ENCODE measurements around the gene DHX9. TPM values are rescaled to one million over a fixed set of nuclear protein-coding genes. Genes with fewer than 3 reads are reported as not detected.

The DHX9 gene
- total RNA-seq, 1 experiment from 2014 or later: 220 TPM

GRCh38 chr1:182930985-182931384 lies 91.8 kb downstream of the DHX9 start:
- ChIA-PET CTCF (no interaction called here), POLR2A (no interaction called here), RAD21 (ENCODE audit: low non-redundant PET in 1 of 2, low total read pairs in 2 of 2, uncharacterized antibody in 2 of 2, unreplicated experiment in 2 of 2) (no interaction called here)
- Histone ChIP-seq H3K4me3 (replicated peaks in 1 of 2; ENCODE audit: low read depth in 1 of 2, low read length in 2 of 2) (no peak overlapping the region), H3K36me3 (ENCODE audit: control insufficient read depth in 1 of 2, insufficient read depth in 2 of 2, low read length in 2 of 2) (no peaks in the 10 kb centered on the region), H3K4me1 (ENCODE audit: control insufficient read depth in 1 of 2, insufficient read depth in 2 of 2, low read length in 2 of 2) (no peaks in the 10 kb centered on the region), H3K9me2 (ENCODE audit: insufficient read depth) (no peaks in the 10 kb centered on the region), H3K27me3 (ENCODE audit: insufficient read depth, low read length) (no peaks in the 10 kb centered on the region), H3K4me2 (ENCODE audit: low read length) (no peak overlapping the region), H3K27ac (ENCODE audit: low read depth, low read length) (no peak overlapping the region), H3K9me3 (ENCODE audit: control insufficient read depth in 1 of 2, insufficient read depth in 1 of 2, low read depth in 1 of 2, low read length in 2 of 2) (0 out of 4 replicates have a peak, but pooled peaks cover 0 to 4% of the 10 kb centered on the region in 2 experiments), H4K20me1 (ENCODE audit: insufficient read depth) (no peaks in the 10 kb centered on the region), H3K79me2 (ENCODE audit: insufficient read depth, low read length) (no peaks in the 10 kb centered on the region), H3K9ac (ENCODE audit: low read length) (no peak overlapping the region), H2AFZ (ENCODE audit: low read depth, low read length, poor library complexity, severe bottlenecking) (no peak overlapping the region)
- TF ChIP-seq CTCF (IDR thresholded peaks at IDR 0.05 in 2 of 3, conservative IDR thresholded peaks at IDR 0.05 in 1 of 3; ENCODE audit: borderline replicate concordance in 1 of 3, insufficient read depth in 1 of 3, low read depth in 2 of 3, low read length in 2 of 3): no peak
- no peak for TF ChIP-seq CEBPB (IDR thresholded peaks at IDR 0.05; ENCODE audit: low read depth)
- no peak for TF ChIP-seq POLR2A (IDR thresholded peaks at IDR 0.05; ENCODE audit: borderline replicate concordance, extremely low read depth, insufficient read depth, insufficient read length)
- TF ChIP-seq YY1 (IDR thresholded peaks at IDR 0.05; ENCODE audit: extremely low read depth, insufficient replicate concordance, low read depth, low read length): no peak
- TF ChIP-seq EGR1 (IDR thresholded peaks at IDR 0.05; ENCODE audit: low read depth): no peak
- no peak for TF ChIP-seq EZH2 (IDR thresholded peaks at IDR 0.05)
- no TSS peak for BruUV-seq (replicated peaks)
- intact Hi-C loops (cut with micrococcal nuclease): no loop called here
- ATAC-seq: no peak
- no peak for DNase-seq (ENCODE audit: low read depth, low spot score)

- Histone ChIP-seq H3K79me2 (ENCODE audit: insufficient read depth, low read length) (no peaks in the 10 kb centered on the region), H2AFZ (ENCODE audit: low read depth, low read length, poor library complexity, severe bottlenecking) (no peak overlapping the region), H3K27me3 (ENCODE audit: insufficient read depth, low read length) (no peaks in the 10 kb centered on the region), H4K20me1 (ENCODE audit: insufficient read depth) (no peaks in the 10 kb centered on the region), H3K4me1 (ENCODE audit: control insufficient read depth in 1 of 2, insufficient read depth in 2 of 2, low read length in 2 of 2) (no peaks in the 10 kb centered on the region), H3K9me3 (ENCODE audit: control insufficient read depth in 1 of 2, insufficient read depth in 1 of 2, low read depth in 1 of 2, low read length in 2 of 2) (0 out of 4 replicates have a peak, but pooled peaks cover 0 to 4% of the 10 kb centered on the region in 2 experiments), H3K27ac (ENCODE audit: low read depth, low read length) (no peak overlapping the region), H3K9ac (ENCODE audit: low read length) (no peak overlapping the region), H3K9me2 (ENCODE audit: insufficient read depth) (no peaks in the 10 kb centered on the region), H3K36me3 (ENCODE audit: control insufficient read depth in 1 of 2, insufficient read depth in 2 of 2, low read length in 2 of 2) (no peaks in the 10 kb centered on the region), H3K4me2 (ENCODE audit: low read length) (no peak overlapping the region), H3K4me3 (replicated peaks in 1 of 2; ENCODE audit: low read depth in 1 of 2, low read length in 2 of 2) (no peak overlapping the region)
- ATAC-seq (no peak), DNase-seq (ENCODE audit: low read depth, low spot score) (no peak)
- ChIA-PET POLR2A (no interaction called here), CTCF (no interaction called here), RAD21 (ENCODE audit: low non-redundant PET in 1 of 2, low total read pairs in 2 of 2, uncharacterized antibody in 2 of 2, unreplicated experiment in 2 of 2) (no interaction called here)
- no TSS peak for BruUV-seq (replicated peaks)
- intact Hi-C loops (cut with micrococcal nuclease): no loop called here
- no peak for TF ChIP-seq EGR1 (IDR thresholded peaks at IDR 0.05; ENCODE audit: low read depth)
- no peak for TF ChIP-seq JUND (IDR thresholded peaks at IDR 0.05)
- TF ChIP-seq RAD21 (IDR thresholded peaks at IDR 0.05; ENCODE audit: low read depth): no peak
- no peak for TF ChIP-seq ELF1 (IDR thresholded peaks at IDR 0.05; ENCODE audit: borderline replicate concordance, low read depth)
- no peak for TF ChIP-seq FOSL1 (IDR thresholded peaks at IDR 0.05; ENCODE audit: low read depth)
- no peak for TF ChIP-seq ATF3 (IDR thresholded peaks at IDR 0.05)
- TF ChIP-seq ZFX (IDR thresholded peaks at IDR 0.05): no peak
- no peak for TF ChIP-seq SRF (IDR thresholded peaks at IDR 0.05; ENCODE audit: low read depth)
- no peak for TF ChIP-seq EZH2phosphoT487 (IDR thresholded peaks at IDR 0.05; ENCODE audit: borderline replicate concordance)
- TF ChIP-seq ZBTB33 (IDR thresholded peaks at IDR 0.05; ENCODE audit: extremely low read depth, insufficient replicate concordance, low read length): no peak
- TF ChIP-seq POLR2A (IDR thresholded peaks at IDR 0.05; ENCODE audit: borderline replicate concordance, extremely low read depth, insufficient read depth, insufficient read length): no peak
Observed at GRCh38 chr1:182935716-182936115, 96.6 kb downstream of the DHX9 start.

Data from HCT116 (cell line).